K562 (cell line): ENCODE results near the gene HSD17B1. TPM values are rescaled to one million over a fixed set of nuclear protein-coding genes. Genes with fewer than 3 reads are reported as not detected.

Experiments used
- CEBPZ ChIP-seq: fragments of 150-350 bp; IDR thresholded peaks from 2 replicates; pipeline ENCODE4 v1.6.1; 2014; ENCODE audit warnings: low read depth, mild to moderate bottlenecking, low read length, borderline replicate concordance
- CHD2 ChIP-seq: IDR thresholded peaks from 2 replicates; pipeline ENCODE4 v1.6.1; 2011; ENCODE audit warnings: low read depth, low read length
- DEAF1 ChIP-seq: fragments of 450-650 bp; formaldehyde crosslinking; IDR thresholded peaks from 2 replicates; pipeline ENCODE4 v1.4.0; 2020; ENCODE audit warnings: mild to moderate bottlenecking, moderate library complexity
- KAT7 ChIP-seq: sonication (generic); formaldehyde crosslinking; IDR thresholded peaks from 2 replicates; pipeline ENCODE4 v1.8.0; 2022; ENCODE audit warnings: missing genetic modification reagents, mild to moderate bottlenecking, borderline replicate concordance
- MTA3 ChIP-seq: fragments of 450-650 bp; formaldehyde crosslinking; IDR thresholded peaks from 2 replicates; pipeline ENCODE4 v1.6.1; 2017; ENCODE audit warnings: mild to moderate bottlenecking, borderline replicate concordance
- NCOA6 ChIP-seq: fragments of 450-650 bp; IDR thresholded peaks from 2 replicates; pipeline ENCODE4 v1.6.1; 2017; ENCODE audit warnings: mild to moderate bottlenecking
- NFE2 ChIP-seq: IDR thresholded peaks from 2 replicates; pipeline ENCODE4 v1.6.1; 2014; ENCODE audit warnings: antibody characterized with exemption, low read depth
- PHTF2 ChIP-seq: fragments of 250-450 bp; sonication (Bioruptor Pico); IDR thresholded peaks from 2 replicates; pipeline ENCODE4 v1.5.0; 2021; ENCODE audit warnings: mild to moderate bottlenecking
- RNF219 ChIP-seq: fragments of 250-450 bp; sonication (Bioruptor Pico); IDR thresholded peaks from 2 replicates; pipeline ENCODE4 v1.5.0; 2022; ENCODE audit warnings: mild to moderate bottlenecking
- TSHZ1 ChIP-seq: fragments of 250-450 bp; sonication (Bioruptor Pico); IDR thresholded peaks from 2 replicates; pipeline ENCODE4 v1.4.0; 2020; ENCODE audit warnings: mild to moderate bottlenecking, moderate library complexity
- ZBTB34 ChIP-seq: fragments of 250-450 bp; sonication (Bioruptor Pico); IDR thresholded peaks from 2 replicates; pipeline ENCODE4 v1.8.0; 2021; ENCODE audit warnings: mild to moderate bottlenecking, moderate library complexity
- polyA plus RNA-seq, 8 experiments: library from polyadenylated mRNA; depleted of rRNA in 4 of 8; stranded (reverse) in 5 of 8; unstranded in 3 of 8; fragments of >200 nt; fragmentation: Nextera tagmentation in 2 of 8; fragmentation: Illumina TruSeq in 1 of 8; extraction: Ambion mirVana in 2 of 8; extraction: Trizol in 1 of 8; gene quantifications; 2 replicates each; pipeline versions ENCODE4 v1.2.1 to v1.2.3, GENCODE V29; 2011 to 2014; ENCODE audit warnings: inconsistent platforms in 1 of 8, missing spikeins in 1 of 8
- total RNA-seq, 7 experiments: library from RNA; depleted of rRNA in 6 of 7; stranded (reverse); fragments of >200 nt in 6 of 7; fragmentation: Illumina TruSeq in 2 of 7; extraction: Trizol in 2 of 7; gene quantifications; 2 replicates each; pipeline versions ENCODE4 v1.2.1 to v1.2.3, GENCODE V29; 2011 to 2021; ENCODE audit warnings: low replicate concordance in 1 of 7
- TF ChIP-seq, protein P1 (sequence below): fragments of 150-350 bp; conservative IDR thresholded peaks from 2 replicates; pipeline ENCODE4 v1.6.1; 2014; ENCODE audit warnings: low read length

Gene HSD17B1
- total and polyA plus RNA-seq, 9 of the 15 experiments (the other 6 are each of a cell fraction or from before 2014, with no cell fraction given) = 0.55 to 21.1 (median 3.6) TPM

DNA sequence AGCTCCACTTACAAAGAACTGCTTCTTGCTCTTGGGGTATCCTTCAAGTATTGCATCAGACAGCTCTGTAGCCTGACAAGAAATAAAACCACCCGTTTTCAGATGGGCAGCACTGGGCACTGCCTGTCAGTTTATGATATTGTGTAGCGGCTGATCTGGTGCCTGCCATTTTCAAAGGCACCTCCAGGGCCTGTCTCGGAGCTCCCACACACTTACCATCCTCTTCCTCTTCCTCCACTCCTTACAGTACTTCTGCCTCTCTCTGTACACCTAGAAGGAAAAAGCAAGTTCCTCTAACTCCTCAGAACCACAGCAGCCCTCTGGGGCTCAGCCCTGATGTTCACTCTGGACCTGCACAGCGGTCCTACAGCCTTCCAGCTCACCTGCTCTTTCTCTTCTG is 20.4 kb downstream of the HSD17B1 start (continued):
- TF ChIP-seq TSHZ1 = no peak
- TF ChIP-seq CHD2 = no peak
- no peak for TF ChIP-seq ZBTB34
- TF ChIP-seq DEAF1 (CRISPR knock-in tag) = no peak
- no peak for TF ChIP-seq CEBPZ
- TF ChIP-seq RNF219 (CRISPR knock-in tag) = no peak
- no peak for TF ChIP-seq PHTF2 (CRISPR knock-in tag)
- TF ChIP-seq, protein P1, sequence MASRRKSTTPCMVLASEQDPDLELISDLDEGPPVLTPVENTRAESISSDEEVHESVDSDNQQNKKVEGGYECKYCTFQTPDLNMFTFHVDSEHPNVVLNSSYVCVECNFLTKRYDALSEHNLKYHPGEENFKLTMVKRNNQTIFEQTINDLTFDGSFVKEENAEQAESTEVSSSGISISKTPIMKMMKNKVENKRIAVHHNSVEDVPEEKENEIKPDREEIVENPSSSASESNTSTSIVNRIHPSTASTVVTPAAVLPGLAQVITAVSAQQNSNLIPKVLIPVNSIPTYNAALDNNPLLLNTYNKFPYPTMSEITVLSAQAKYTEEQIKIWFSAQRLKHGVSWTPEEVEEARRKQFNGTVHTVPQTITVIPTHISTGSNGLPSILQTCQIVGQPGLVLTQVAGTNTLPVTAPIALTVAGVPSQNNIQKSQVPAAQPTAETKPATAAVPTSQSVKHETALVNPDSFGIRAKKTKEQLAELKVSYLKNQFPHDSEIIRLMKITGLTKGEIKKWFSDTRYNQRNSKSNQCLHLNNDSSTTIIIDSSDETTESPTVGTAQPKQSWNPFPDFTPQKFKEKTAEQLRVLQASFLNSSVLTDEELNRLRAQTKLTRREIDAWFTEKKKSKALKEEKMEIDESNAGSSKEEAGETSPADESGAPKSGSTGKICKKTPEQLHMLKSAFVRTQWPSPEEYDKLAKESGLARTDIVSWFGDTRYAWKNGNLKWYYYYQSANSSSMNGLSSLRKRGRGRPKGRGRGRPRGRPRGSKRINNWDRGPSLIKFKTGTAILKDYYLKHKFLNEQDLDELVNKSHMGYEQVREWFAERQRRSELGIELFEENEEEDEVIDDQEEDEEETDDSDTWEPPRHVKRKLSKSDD = no peak
- TF ChIP-seq MTA3 = no peak
- no peak for TF ChIP-seq KAT7 (CRISPR knock-in tag)
- no peak for TF ChIP-seq NCOA6
- TF ChIP-seq NFE2 = no peak
